Measurements from ENCODE around the gene ARMC8. TPM values are rescaled to one million over a fixed set of nuclear protein-coding genes. Genes with fewer than 3 reads are reported as not detected.

Gene ARMC8
- total and polyA plus RNA-seq, 2 donors (not counting 1 experiment from before 2014, with no cell fraction given) = 35.3 to 81.1 TPM

GRCh38 chr3:138310494-138310893 lies 123.4 kb downstream of the ARMC8 start:
- no peaks in the 10 kb centered on the region for H4K20me1 ChIP-seq (ENCODE audit: control insufficient read depth, insufficient read depth, low read length, poor library complexity, severe bottlenecking)
- Mint-ChIP-seq H3K27ac (no peak overlapping the region), H3K27me3 (peaks cover 36% of the 10 kb centered on the region), H3K9me3 (ENCODE audit: insufficient read depth) (peaks cover 16% of the 10 kb centered on the region), H3K4me3 (no peak overlapping the region), H3K4me1 (no peaks in the 10 kb centered on the region)
- H3K36me3 ChIP-seq (replicated peaks in 1 of 2; ENCODE audit: control extremely low read depth in 1 of 2, control insufficient read depth in 1 of 2, extremely low read depth in 1 of 2, insufficient read depth in 2 of 2, low read length in 1 of 2) = no peaks in the 10 kb centered on the region
- no peak overlapping the region for H3K4me3 ChIP-seq (ENCODE audit: control extremely low read depth in 1 of 5, extremely low read depth in 1 of 5, insufficient read depth in 1 of 5, low read depth in 2 of 5, low read length in 4 of 5)
- no CpG with 5 or more reads among the region's 4 CpGs for WGBS (ENCODE audit: insufficient coverage)
- no peaks in the 10 kb centered on the region for H3K4me1 ChIP-seq (ENCODE audit: control insufficient read depth in 2 of 2, insufficient read depth in 2 of 2, low read length in 2 of 2)
- H3K27me3 ChIP-seq (replicated peaks in 1 of 4; ENCODE audit: control extremely low read depth in 1 of 4, control insufficient read depth in 3 of 4, insufficient read depth in 4 of 4, low read length in 3 of 4) = peaks cover 0 to 18% (median 0%) of the 10 kb centered on the region in 4 experiments
- no peak overlapping the region for H3K9ac ChIP-seq (ENCODE audit: low read length)
- H2AFZ ChIP-seq (ENCODE audit: insufficient read depth, low read depth, low read length, poor library complexity, severe bottlenecking) = no peak overlapping the region
- CTCF ChIA-PET = no interaction called here
- intact Hi-C loops (cut with micrococcal nuclease) = no loop called here
- no peak overlapping the region for H3K4me2 ChIP-seq (replicated peaks; ENCODE audit: low read depth, low read length, poor library complexity, severe bottlenecking)
- TF ChIP-seq EZH2 (IDR thresholded peaks at IDR 0.05; ENCODE audit: borderline replicate concordance, insufficient read depth, low read depth, low read length, poor library complexity, severe bottlenecking) (no peak), CTCF (IDR thresholded peaks at IDR 0.05) (no peak)
- H3K79me2 ChIP-seq (ENCODE audit: control insufficient read depth, insufficient read depth, low read length) = no peaks in the 10 kb centered on the region
- DNase-seq (no peak), ATAC-seq (ENCODE audit: low read depth) (no peak)
- H3K9me3 ChIP-seq (ENCODE audit: control extremely low read depth in 1 of 3, control insufficient read depth in 2 of 3, insufficient read depth in 1 of 3, low read length in 2 of 3) = peaks cover 2 to 33% (median 29%) of the 10 kb centered on the region in 3 donors
- POLR2A ChIA-PET = no interaction called here
- H3K27ac ChIP-seq (ENCODE audit: low read length in 2 of 2) = no peak overlapping the region

DNA sequence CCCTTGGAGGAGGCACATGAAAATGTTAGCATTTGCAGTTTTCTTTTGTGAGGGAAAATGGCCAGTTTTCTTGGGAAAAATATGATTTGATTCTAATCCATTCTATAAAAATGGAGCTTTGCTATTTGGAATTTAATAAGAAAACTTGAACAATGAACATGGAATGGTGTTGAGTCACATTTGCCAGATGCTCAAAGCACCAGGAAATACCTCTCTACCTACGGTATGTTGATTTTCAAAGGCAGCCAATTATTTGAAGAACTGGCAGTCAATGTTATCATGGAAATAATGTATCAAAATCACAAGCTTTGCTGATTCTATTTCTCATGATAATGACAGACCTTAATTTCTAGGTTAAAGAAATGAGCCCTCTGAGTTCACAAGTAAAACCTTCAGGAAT lies 127.7 kb downstream of the ARMC8 start:
- Mint-ChIP-seq H3K4me1 (no peaks in the 10 kb centered on the region), H3K9me3 (ENCODE audit: insufficient read depth) (peaks cover 14% of the 10 kb centered on the region), H3K27ac (no peak overlapping the region), H3K4me3 (no peak overlapping the region), H3K27me3 (peaks cover 30% of the 10 kb centered on the region)
- Histone ChIP-seq H3K4me3 (ENCODE audit: control extremely low read depth in 1 of 5, extremely low read depth in 1 of 5, insufficient read depth in 1 of 5, low read depth in 2 of 5, low read length in 4 of 5) (no peak overlapping the region), H3K4me1 (ENCODE audit: control insufficient read depth in 2 of 2, insufficient read depth in 2 of 2, low read length in 2 of 2) (no peaks in the 10 kb centered on the region), H3K79me2 (ENCODE audit: control insufficient read depth, insufficient read depth, low read length) (no peaks in the 10 kb centered on the region), H3K9ac (ENCODE audit: low read length) (no peak overlapping the region), H4K20me1 (ENCODE audit: control insufficient read depth, insufficient read depth, low read length, poor library complexity, severe bottlenecking) (no peaks in the 10 kb centered on the region), H3K36me3 (replicated peaks in 1 of 2; ENCODE audit: control extremely low read depth in 1 of 2, control insufficient read depth in 1 of 2, extremely low read depth in 1 of 2, insufficient read depth in 2 of 2, low read length in 1 of 2) (no peaks in the 10 kb centered on the region), H3K9me3 (ENCODE audit: control extremely low read depth in 1 of 3, control insufficient read depth in 2 of 3, insufficient read depth in 1 of 3, low read length in 2 of 3) (peaks cover 2 to 6% (median 3%) of the 10 kb centered on the region in 3 donors), H2AFZ (ENCODE audit: insufficient read depth, low read depth, low read length, poor library complexity, severe bottlenecking) (no peak overlapping the region), H3K27me3 (replicated peaks in 1 of 4; ENCODE audit: control extremely low read depth in 1 of 4, control insufficient read depth in 3 of 4, insufficient read depth in 4 of 4, low read length in 3 of 4) (peaks cover 0 to 3% (median 0%) of the 10 kb centered on the region in 4 experiments), H3K27ac (ENCODE audit: low read length in 2 of 2) (no peak overlapping the region), H3K4me2 (replicated peaks; ENCODE audit: low read depth, low read length, poor library complexity, severe bottlenecking) (no peak overlapping the region)
- no CpG with 5 or more reads among the region's 1 CpG for WGBS (ENCODE audit: insufficient coverage)
- POLR2A ChIA-PET = no interaction called here
- ATAC-seq (ENCODE audit: low read depth) (no peak), DNase-seq (no peak)
- TF ChIP-seq EZH2 (IDR thresholded peaks at IDR 0.05; ENCODE audit: borderline replicate concordance, insufficient read depth, low read depth, low read length, poor library complexity, severe bottlenecking) (no peak), CTCF (IDR thresholded peaks at IDR 0.05) (no peak)
- CTCF ChIA-PET = no interaction called here
- intact Hi-C loops (cut with micrococcal nuclease) = no loop called here

All from B cell (primary cell).